Upper lobe of left lung (tissue), 6 donors: ENCODE data around the gene CMTM7. TPM values are rescaled to one million over a fixed set of nuclear protein-coding genes. Genes with fewer than 3 reads are reported as not detected.

ENCODE experiments used
- ATAC-seq, 2 donors: fragments of 200-7000 bp; cut with Tn5 transposase; one replicate each; pipeline ENCODE4 v1.9.1; 2022; ENCODE audit warnings: mild to moderate bottlenecking in 2 of 2, moderate library complexity in 2 of 2; ENCODE audit not compliant: low FRiP score in 2 of 2
- DNase-seq, 2 donors: peaks; one replicate each; pipeline ENCODE4 v3.0.0-alpha.2; 2019 to 2020
- H3K27ac ChIP-seq, 4 donors: fragments of 200-600 bp; sonication (generic); one replicate each; pipeline ENCODE4 v1.5.1; 2016 to 2019
- H3K27me3 ChIP-seq, 4 donors: fragments of 200-600 bp; sonication (generic); one replicate each; pipeline ENCODE4 v1.5.1; 2017 to 2019
- H3K36me3 ChIP-seq, 4 donors: fragments of 200-600 bp; sonication (generic); one replicate each; pipeline ENCODE4 v1.5.1; 2016 to 2019
- H3K4me1 ChIP-seq, 4 donors: fragments of 200-600 bp; sonication (generic); one replicate each; pipeline ENCODE4 v1.5.1; 2018 to 2019
- H3K4me3 ChIP-seq, 4 donors: fragments of 200-600 bp; sonication (generic); one replicate each; pipeline ENCODE4 v1.5.1; 2017 to 2019; ENCODE audit warnings: mild to moderate bottlenecking in 2 of 4, moderate library complexity in 1 of 4
- H3K9me3 ChIP-seq, 4 donors: fragments of 200-600 bp; sonication (generic); one replicate each; pipeline ENCODE4 v1.5.1; 2018 to 2019
- EP300 ChIP-seq, 4 donors: sonication (generic); formaldehyde crosslinking; IDR thresholded peaks; one replicate each; pipeline ENCODE4 v1.5.1; 2017; ENCODE audit warnings: antibody characterized with exemption in 4 of 4, control low read depth in 2 of 4
- POLR2A ChIP-seq, 4 donors: fragments of 450-650 bp; IDR thresholded peaks; one replicate each; pipeline ENCODE4 v1.5.1; 2016 to 2017; ENCODE audit warnings: antibody characterized with exemption in 4 of 4, mild to moderate bottlenecking in 2 of 4
- POLR2AphosphoS5 ChIP-seq, 2 donors: sonication (generic); formaldehyde crosslinking; IDR thresholded peaks; one replicate each; pipeline ENCODE4 v1.5.1; 2017; ENCODE audit warnings: antibody characterized with exemption in 2 of 2
- WGBS, 2 donors: methylation state at CpG; one replicate each; pipeline ENCODE4 v1.1.5; 2017 to 2018; 5-methylcytosine and 5-hydroxymethylcytosine counted together
- total RNA-seq, 6 donors: library from RNA; depleted of rRNA in 4 of 6; stranded (reverse); fragments of >200 nt in 4 of 6; gene quantifications; one replicate each; pipeline versions ENCODE4 v1.1.0 to v1.2.1, GENCODE V29; 2016 to 2021
- TF ChIP-seq, protein P1 (sequence below), 6 experiments: fragments of 450-650 bp in 4 of 6; fragments of 200-600 bp in 2 of 6; sonication (generic) in 2 of 6; IDR thresholded peaks; one replicate each; pipeline ENCODE4 v1.5.1; 2016 to 2019; ENCODE audit warnings: antibody characterized with exemption in 6 of 6
- donor health status: DM: no; HTN: no; CAD: no; lungs with moderate emphysema.
- donor health status: DM: no; HTN: yes; CAD: no; lungs with severe emphysema.

CMTM7 gene
- total RNA-seq, 6 donors from 2014 or later: 39.4 to 103 (median 49.7) TPM

DNA sequence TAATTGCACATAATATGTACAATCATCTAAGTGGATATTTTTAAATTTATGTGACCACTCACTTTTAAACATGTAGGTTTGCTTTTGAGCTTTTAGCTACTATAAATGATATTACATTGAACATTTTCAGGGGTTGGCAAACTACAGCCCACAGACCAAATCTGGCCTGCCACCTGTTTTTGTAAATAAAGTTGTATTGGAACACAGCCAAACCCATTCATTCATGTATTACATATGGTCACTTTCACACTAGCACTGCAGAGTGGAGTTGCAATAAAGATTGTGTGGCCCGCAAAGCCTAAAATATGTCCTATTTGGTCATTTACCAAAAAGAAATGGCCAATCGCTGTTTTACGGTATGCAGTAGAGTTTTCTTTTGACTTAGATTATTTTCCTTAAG, 21.2 kb downstream of the CMTM7 start:
- DNase-seq (no peak), ATAC-seq (no peak)
- Histone ChIP-seq H3K36me3 (no peaks in the 10 kb centered on the region), H3K4me1 (peaks cover 18 to 57% (median 29%) of the 10 kb centered on the region in 4 donors), H3K27me3 (no peaks in the 10 kb centered on the region), H3K9me3 (no peaks in the 10 kb centered on the region), H3K4me3 (no peak overlapping the region), H3K27ac (no peak overlapping the region)
- 91 to 96% methylated on average over 3 of the region's 3 CpGs for WGBS, 2 donors
- TF ChIP-seq, protein P1, sequence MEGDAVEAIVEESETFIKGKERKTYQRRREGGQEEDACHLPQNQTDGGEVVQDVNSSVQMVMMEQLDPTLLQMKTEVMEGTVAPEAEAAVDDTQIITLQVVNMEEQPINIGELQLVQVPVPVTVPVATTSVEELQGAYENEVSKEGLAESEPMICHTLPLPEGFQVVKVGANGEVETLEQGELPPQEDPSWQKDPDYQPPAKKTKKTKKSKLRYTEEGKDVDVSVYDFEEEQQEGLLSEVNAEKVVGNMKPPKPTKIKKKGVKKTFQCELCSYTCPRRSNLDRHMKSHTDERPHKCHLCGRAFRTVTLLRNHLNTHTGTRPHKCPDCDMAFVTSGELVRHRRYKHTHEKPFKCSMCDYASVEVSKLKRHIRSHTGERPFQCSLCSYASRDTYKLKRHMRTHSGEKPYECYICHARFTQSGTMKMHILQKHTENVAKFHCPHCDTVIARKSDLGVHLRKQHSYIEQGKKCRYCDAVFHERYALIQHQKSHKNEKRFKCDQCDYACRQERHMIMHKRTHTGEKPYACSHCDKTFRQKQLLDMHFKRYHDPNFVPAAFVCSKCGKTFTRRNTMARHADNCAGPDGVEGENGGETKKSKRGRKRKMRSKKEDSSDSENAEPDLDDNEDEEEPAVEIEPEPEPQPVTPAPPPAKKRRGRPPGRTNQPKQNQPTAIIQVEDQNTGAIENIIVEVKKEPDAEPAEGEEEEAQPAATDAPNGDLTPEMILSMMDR (IDR thresholded peaks at IDR 0.05): no peak
- TF ChIP-seq POLR2A (IDR thresholded peaks at IDR 0.05) (no peak), EP300 (IDR thresholded peaks at IDR 0.05) (no peak), POLR2AphosphoS5 (IDR thresholded peaks at IDR 0.05) (no peak)

DNA sequence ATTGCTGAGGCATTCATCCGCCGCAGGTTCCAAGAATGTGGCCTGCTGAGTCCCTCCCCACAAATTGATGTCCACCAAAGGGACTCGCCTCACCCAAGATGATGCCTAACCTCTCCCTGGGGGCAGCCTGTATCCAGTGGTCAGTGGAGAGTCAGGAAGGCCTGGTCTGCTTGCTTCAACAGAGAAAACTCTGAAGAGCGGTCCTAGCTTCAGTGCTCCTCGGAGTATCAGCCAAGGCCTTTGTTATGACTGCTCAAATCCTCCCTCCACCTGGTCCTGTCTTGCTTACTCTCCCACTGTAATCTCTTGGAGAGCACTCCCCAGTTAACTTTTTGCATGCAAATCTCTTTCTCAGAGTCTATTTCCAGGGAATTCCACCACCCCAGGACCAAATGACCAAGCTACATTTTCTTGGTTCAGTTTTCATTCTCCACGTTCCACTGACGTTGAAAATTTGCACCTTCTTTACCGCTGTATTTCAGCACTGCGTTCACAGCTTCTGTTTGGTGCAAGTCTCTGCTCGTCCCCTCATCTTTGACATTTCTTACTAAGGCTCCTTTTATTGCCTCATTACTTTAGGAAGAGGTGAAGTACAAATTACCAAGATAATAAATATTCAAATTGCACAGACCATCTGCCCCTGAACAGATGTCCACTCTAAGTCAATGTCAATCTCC, 22.3 kb downstream of the CMTM7 start:
- DNase-seq: no peak
- Histone ChIP-seq H3K36me3 (no peaks in the 10 kb centered on the region), H3K9me3 (no peaks in the 10 kb centered on the region), H3K27ac (peak overlapping the region; percentile 41 to 79 (median 67)), H3K27me3 (no peaks in the 10 kb centered on the region), H3K4me3 (no peak overlapping the region), H3K4me1 (peaks cover 18 to 47% (median 29%) of the 10 kb centered on the region in 4 donors)
- ATAC-seq: no peak
- 81 to 88% methylated on average over 9 to 10 of the region's 10 CpGs for WGBS, 2 donors
- TF ChIP-seq, protein P1 (IDR thresholded peaks at IDR 0.05): no peak
- TF ChIP-seq POLR2A (IDR thresholded peaks at IDR 0.05): no peak
- TF ChIP-seq EP300 (IDR thresholded peaks at IDR 0.05): no peak
- TF ChIP-seq POLR2AphosphoS5 (IDR thresholded peaks at IDR 0.05): no peak

DNA sequence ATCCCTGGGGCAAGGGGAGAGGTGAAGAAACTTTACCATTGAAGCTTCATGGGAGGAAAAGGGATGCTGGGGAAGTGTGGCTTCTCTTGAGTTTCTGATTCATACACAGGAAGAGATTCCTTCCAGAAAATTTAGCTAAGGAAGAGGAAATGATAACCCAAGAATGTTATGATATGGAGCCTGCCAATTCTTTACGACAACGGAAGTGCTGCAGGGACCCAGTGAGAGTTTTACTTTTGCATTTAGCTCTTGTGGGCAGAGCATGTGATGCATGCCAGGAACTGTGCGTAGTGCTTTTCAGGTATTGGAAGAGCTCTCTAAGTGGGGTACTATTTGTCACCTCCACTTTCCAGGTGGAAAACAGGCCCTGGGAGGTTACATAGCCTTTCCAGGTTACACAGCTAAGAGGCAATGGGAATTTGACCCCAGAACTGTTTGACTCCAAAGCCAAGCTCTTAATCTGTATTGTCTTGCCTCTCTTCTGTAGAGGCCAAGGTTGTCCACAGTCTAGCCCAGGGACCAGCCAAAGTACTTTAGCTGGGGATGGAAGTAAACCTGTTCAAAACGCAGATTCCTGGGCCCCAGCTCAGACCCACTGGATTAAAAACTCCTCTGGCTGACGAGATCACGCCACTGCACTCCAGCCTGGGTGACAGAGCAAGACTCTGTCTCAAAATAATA, 23.0 kb downstream of the CMTM7 start:
- peak in 1 of 2 donors; percentile 71 for DNase-seq
- Histone ChIP-seq H3K4me3 (no peak overlapping the region), H3K9me3 (no peaks in the 10 kb centered on the region), H3K36me3 (no peaks in the 10 kb centered on the region), H3K27ac (peak overlapping the region; percentile 41 to 79 (median 67)), H3K4me1 (peaks cover 22 to 46% (median 29%) of the 10 kb centered on the region in 4 donors), H3K27me3 (no peaks in the 10 kb centered on the region)
- TF ChIP-seq POLR2A (IDR thresholded peaks at IDR 0.05) (peak in 1 of 4 donors; percentile 28), POLR2AphosphoS5 (IDR thresholded peaks at IDR 0.05) (peak; percentile 76 to 81), EP300 (IDR thresholded peaks at IDR 0.05) (peak in 3 of 4 donors; percentile 48 to 81 (median 78))
- TF ChIP-seq, protein P1 (IDR thresholded peaks at IDR 0.05): no peak
- 45 to 59% methylated on average over 6 of the region's 6 CpGs for WGBS, 2 donors
- peak; percentile 71 to 77 for ATAC-seq

GRCh38 chr3:32419742-32420125, 28.1 kb downstream of the CMTM7 start:
- DNase-seq (no peak), ATAC-seq (peak in 1 of 2 donors; percentile 20)
- no peak for TF ChIP-seq POLR2A (IDR thresholded peaks at IDR 0.05)
- no peak for TF ChIP-seq EP300 (IDR thresholded peaks at IDR 0.05)
- TF ChIP-seq, protein P1 (IDR thresholded peaks at IDR 0.05): no peak
- TF ChIP-seq POLR2AphosphoS5 (IDR thresholded peaks at IDR 0.05): no peak
- 72 to 78% methylated on average over 2 of the region's 2 CpGs for WGBS, 2 donors
- Histone ChIP-seq H3K4me3 (no peak overlapping the region), H3K4me1 (peaks cover 60 to 68% (median 61%) of the 10 kb centered on the region in 4 donors), H3K36me3 (no peaks in the 10 kb centered on the region), H3K9me3 (no peaks in the 10 kb centered on the region), H3K27me3 (no peaks in the 10 kb centered on the region), H3K27ac (peak overlapping the region; percentile 69 to 91 (median 84))
